ENCODE measurements around the gene PTPRG.
A peak's percentile ranks its signal among the peaks of the same experiment; 100 is the strongest.

The PTPRG gene

DNA sequence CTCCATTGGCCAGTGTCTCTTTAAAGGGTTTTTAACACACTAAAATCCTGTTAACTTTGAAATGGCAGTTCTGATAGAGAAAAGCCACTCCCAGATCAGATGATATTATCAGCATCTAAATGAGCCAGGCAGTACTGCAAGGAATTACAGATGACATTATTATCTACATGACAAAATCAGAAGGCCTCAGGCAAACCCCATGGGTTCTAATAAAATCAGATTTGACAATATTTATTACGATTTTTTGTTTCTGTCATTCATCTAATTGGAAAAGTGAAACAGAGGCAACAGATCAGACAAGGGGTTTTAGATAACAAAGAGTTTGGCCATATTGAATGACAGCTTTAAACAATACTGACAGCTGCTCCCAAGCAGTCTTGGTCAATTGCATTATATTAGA is 699.3 kb downstream of the PTPRG start:
- no peak for FAIRE-seq

DNA sequence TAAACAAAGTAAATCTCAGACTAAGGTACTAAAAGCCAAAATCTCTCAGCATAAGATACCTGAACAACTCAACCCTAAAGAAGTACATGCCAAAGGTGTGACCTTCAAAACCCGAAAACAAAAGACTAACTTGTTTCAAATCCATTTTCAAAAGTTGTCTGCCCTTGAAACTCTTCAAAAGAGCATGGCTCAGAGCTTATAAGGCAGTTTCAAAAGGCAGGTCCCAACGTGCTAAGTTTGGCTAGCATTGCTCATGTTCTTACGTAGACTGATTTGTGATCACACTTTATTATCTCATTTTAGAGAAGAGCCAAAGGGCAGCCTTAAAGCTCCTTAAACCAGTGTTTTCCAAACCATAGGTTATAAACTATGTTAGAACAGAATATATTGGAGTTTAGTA is 699.8 kb downstream of the PTPRG start:
- no peak for FAIRE-seq

DNA sequence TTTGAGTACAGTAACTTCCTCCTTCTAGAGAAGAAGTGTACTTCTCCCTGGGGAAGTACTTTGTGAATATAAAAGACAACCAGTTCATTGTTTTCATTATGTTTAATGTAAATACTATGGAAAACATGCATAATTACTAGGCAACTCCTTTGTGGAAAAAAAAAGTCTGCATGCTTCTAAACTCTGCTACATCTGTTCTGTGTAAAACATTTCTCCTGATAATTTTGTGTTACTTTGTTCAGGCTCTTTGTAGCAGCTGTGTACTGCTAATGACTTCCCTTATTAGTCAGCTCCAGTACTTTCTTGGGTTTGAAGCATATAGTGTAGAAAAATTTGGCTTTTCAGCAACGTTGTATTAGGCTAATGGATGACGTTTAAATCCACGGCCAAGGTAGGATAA is 700.4 kb downstream of the PTPRG start:
- no peak for FAIRE-seq

DNA sequence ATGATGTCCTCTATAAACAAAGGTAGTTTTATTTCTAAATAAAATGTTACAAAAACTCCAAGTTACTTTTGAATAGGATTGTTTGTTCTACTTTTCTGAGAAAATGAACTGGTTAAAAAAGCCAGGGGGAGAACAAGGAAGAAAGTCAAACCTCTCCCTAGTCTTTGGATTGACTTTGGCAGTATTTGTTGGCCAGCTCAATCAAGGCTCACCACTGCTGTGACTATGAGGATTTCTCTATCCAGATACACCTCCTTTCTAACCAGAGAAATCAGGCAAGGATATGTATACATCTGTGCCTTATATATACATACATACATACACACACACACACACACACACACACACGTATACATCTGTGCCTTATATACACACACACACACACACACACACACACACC is 704.2 kb downstream of the PTPRG start:
- no peak for FAIRE-seq

DNA sequence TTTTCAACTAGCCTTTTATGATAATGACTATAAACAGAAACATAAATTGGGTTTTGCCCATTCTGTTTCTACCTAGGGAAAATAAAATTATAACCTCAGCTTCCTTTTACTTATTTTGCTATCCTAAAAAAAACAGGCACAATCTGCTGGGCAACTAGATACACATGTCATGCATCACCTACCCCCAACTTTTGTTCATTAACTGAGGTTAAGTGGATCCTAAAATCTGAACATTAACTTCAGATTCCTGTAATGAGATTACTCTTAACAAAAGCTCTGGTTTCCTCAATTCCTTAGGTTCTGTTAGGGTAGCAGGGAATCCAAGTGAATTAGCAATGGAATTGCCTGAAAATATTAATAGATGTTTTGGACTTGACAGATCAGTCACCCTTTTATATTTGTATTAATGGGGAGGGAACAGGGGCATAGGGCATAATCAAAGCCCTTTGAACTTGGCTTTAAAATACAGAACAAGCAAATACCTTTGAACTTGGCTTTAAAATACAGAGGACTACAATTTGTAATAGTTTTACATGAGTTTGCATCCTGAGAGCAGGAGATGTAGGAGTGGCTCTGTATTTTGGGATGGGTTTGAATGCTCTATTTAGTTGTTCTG is 705.4 kb downstream of the PTPRG start:
- no peak for FAIRE-seq

DNA sequence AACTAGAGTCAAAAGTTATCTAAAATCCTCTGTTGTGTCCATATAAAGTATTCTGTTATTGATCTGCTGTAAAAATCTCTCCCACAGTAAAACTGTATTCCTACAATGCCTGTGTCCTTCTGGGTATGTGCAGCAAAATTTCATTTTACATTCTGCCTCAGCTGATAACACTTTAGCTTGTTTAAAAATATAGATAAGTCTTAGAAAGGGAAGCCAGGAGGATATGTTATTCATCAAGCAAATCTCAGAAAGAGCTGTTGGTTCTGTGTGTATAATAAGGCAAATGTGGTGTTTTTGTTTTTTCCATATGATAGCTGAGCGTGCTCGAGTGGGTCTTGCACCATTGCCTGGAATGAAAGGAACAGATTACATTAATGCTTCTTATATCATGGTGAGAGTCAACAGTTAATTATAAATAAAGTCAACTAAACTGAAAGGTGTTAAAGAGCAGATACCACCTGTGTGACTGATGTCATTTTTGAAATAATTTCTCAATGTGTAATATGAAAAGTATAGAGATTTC is 715.3 kb downstream of the PTPRG start:
- no peak for FAIRE-seq

DNA sequence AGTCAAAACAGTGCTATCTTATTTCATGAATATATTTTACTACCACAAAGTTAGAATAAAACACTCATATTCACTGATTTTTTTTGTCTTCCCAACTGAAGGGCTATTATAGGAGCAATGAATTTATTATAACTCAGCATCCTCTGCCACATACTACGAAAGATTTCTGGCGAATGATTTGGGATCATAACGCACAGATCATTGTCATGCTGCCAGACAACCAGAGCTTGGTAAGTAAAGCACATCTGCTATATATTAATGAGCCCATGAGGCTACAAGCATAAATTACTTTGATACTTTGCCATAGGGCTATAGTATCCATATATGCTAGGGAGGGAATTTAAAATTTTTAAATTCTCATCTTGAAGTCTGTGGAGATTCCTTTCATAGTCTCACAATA is 716.1 kb downstream of the PTPRG start:
- no peak for FAIRE-seq

DNA sequence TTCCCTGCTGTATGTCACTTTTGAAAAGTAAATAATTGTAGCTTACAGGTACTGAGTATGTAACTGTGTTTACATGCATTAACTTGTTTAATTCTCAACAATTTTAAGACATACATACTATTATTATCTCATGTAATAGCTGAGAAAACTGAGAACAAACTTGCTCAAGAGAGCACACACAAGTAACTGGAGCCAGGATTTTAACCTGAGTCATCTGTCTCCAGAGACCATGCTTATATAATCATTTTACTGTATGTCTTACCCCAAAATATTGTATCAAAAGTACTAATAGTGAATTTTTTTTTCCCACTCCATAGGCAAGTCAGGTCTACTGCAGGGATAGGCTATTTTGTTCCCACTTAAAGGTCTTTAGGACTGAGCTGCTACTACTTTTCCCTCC is 716.6 kb downstream of the PTPRG start:
- FAIRE-seq = no peak

DNA sequence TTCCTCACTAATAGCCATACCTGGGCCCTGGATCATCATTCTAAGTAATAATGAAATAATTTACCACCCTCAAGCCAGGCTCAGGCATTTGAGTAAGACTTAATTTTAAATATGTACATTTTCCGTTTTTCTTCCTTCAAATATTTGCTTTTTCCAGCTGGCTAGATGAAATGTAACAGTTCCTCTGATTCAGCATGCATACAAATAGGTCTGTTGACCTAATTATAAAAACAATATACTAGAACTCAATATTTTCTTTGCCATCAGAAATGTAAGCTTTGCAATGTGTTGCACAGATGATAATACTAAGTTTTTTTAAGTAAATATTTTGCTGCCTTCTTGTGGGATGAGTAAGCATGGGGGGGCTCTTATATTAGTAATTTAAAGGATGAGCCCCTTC is 720.4 kb downstream of the PTPRG start:
- no peak for FAIRE-seq

DNA sequence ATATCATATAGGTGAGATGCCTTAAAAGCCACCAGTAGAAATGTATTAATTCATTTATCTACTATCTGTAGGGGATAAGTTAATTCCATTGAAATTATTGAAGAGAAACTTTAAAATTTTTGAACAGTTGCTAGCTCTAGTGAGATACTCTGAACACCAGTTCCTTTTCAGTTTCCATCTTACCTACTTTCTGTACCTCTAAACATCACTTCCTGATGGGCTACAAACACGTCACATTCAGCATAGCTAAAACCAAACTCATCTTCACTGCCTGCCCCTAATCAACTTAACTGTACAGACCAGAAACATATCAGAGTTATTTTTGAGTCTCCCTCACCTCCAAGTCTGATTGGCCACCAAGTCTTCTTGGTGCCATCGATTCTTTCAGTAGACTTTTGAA is 723.1 kb downstream of the PTPRG start:
- FAIRE-seq = no peak

DNA sequence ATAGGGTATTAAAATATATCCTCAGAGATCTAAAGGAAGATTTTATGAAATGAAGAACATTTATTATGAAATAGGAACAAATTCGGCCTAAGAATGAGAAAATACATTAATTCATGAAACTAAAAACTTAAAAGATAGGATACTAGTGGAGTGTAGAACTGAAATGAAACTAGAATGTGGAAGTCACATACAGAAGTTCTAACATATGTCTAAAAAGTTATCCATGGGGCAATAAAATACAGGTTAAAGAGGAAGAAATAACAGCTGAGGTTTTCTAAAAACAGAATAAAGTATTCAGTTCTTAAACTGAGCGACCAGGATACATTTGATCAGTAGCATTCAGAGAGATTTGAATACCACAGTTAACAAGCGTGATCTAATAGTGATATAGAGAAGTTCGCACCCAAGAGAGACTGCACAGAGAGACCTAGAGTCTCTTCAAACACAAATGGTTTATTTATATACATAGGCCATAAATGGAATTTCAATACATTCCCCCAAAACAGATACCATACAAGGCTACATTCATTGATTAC is 726.1 kb downstream of the PTPRG start:
- FAIRE-seq = no peak

DNA sequence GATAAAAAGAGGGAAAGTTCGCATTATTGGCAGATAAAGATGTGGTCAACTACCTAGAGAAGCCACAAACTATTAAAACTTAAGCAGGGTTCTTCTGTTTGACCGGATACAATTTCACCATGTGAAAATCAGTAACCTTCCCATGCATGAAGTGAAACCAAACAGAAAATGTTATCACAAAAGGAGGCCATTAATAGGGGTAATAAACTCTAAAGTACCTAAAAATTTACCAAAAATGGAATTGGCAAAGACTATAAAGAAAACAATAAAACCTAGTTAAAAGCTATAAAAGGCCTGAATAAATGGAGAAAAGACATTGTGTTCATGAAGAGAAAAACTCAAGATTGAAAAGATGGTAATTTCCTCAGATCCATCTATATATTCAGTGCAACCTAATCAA is 728.6 kb downstream of the PTPRG start:
- FAIRE-seq = no peak

DNA sequence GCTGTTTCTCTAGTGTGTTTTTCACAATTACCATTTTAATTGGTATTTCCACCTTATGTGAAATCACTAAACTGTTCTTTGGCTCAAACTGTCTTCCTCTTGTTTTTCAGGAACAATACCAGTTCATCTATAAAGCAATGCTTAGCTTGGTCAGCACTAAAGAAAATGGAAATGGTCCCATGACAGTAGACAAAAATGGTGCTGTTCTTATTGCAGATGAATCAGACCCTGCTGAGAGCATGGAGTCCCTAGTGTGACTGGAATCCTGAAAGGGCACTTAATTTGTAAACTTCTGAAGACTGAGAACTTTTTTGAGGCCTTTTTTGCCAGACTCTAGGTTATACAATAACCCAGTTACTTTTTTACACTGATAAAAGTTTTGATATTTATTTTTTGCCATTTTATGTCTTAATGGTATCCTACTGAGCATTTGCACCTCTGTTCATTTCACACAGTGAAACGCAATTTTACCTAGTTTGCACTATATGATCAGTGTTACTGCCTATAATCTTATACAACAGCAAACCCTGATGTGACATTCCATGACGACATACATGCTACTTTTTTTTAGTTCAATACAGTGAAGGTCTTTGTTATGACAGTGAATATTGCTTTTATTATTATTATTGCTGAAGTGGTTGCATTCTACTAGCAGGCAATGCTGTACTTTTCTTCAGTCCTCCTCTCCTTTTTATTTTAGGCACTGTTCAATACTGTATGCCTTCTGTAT is 731.8 kb downstream of the PTPRG start:
- no peak for FAIRE-seq

DNA sequence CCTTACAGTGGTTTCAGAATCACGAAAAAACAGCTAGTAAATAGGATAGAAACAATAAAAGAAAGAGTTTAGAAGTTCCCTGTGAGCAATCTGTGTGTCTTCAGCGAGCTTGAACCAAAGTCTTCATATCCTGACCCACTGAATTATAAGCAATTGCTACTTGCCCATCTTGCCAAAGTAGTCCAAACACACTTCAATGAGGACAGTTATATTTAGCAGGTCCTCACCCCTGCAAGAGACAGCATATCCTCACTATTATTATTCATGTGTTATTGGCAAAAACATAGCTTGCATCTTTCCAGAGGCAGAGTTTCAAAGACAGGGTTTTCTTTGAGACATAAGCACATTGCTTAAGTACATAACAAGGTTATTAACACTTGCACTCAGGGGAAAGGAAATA is 734.2 kb downstream of the PTPRG start:
- FAIRE-seq = no peak

DNA sequence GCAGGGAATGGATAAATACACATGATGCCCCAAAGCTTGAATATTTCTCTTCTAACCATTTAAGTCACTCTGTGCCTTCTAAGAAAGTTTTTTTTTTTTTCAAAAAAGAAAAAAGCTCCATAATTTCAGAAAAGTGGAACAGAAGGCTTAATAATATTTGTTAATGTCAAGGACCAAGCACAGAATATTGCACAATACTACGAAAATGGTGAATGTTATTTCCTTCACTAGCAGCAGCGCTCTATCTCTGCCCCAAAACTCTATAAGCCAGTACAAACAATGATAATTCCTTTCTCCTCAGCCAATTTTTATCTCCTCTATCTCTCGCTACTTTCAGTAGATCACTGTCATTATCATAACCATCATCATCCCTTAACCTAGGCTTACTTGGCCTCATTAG is 739.2 kb downstream of the PTPRG start:
- FAIRE-seq = no peak

DNA sequence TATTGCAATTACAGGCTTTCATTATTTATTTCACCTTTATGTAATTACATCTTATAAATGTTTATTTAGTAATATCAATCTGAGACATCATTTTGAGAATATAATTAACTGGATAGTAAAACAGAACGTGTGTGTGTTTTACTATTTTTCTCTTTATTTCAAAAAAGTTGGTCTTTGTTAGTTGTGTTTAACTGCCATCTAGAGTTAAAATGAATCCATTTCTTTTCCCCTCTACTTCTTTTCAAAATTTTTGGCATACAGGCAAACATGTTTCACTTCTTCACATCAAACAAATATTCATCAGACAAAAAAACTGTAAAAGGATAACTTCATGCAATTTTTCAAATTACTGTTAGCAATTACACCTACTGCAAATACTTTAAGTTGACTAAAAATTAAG is 750.8 kb downstream of the PTPRG start:
- peak; percentile 88 for FAIRE-seq

DNA sequence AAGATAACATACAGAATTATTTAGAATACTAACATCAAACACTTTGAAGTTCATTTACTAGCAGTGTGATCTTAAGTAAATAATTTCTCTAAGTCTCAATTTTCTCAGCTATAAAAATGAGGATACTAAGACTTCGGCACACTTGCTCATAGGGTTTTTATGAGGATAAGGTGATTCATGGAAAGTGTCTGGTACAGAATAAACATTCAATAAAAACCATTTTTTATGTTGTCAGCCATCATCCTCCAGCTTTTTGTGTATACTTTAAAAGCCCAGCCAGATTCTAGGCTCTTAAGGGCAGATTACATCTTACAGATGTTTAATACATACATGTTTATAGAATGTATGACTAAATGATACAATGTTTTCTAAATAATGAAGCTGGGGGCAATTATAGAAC is 755.2 kb downstream of the PTPRG start:
- FAIRE-seq = no peak

DNA sequence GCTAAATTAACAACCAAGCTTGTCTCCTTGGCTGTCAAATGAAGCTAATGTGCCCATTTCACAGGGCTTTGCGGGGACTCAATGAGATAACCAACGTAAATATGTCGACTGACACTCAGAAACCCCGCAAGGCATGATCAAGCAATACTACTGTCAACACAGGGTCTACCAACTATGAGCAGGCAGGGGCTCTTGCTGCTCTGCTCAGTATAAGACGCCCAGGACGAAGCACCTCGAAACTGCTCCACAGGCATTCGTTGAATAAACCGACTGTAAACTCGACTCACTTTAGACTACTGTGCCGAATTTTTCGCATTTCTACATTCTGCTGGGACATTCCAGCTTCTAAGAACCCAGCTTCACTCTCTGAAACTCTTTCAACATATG is 757.0 kb downstream of the PTPRG start:
- no peak for FAIRE-seq

DNA sequence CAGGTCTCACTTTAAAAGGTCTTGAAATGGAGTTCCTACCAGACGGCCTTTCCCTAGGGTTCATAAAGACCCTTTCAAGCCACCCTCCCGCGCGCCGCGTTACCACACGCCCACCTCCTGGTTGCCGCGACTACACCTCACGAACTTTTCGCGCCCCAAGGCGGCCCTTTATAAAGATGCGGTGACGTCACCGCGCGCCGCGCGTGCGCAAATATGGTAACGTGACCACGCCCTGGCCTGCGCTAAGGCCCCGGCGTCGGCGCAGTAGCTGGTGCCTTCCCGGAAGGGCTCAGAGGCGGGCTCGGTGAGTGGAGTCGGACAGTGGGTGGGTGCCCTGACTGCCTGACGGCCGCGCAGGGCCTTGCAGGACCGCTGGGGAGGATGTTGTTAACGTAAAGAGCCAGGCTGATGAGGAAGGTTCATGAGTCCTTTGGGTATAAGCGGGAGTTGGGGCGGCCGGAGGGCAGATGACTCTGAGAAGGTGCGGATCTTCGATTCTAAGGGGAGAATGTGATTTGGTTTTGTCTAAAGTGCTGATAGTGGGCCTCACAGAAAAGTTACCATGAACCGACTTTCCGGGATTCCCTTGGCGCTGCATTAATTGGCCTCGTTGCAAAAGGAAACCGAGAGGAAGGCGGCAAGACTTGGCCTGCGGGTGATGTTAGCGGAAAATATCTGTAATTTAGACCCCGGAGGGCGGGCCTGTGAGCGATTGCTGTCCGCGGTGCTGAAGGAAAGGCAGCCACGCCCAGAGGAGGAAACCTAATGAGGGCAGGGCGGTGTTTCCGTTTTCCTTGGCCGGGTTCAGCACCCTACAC is 757.6 kb downstream of the PTPRG start:
- FAIRE-seq = no peak

DNA sequence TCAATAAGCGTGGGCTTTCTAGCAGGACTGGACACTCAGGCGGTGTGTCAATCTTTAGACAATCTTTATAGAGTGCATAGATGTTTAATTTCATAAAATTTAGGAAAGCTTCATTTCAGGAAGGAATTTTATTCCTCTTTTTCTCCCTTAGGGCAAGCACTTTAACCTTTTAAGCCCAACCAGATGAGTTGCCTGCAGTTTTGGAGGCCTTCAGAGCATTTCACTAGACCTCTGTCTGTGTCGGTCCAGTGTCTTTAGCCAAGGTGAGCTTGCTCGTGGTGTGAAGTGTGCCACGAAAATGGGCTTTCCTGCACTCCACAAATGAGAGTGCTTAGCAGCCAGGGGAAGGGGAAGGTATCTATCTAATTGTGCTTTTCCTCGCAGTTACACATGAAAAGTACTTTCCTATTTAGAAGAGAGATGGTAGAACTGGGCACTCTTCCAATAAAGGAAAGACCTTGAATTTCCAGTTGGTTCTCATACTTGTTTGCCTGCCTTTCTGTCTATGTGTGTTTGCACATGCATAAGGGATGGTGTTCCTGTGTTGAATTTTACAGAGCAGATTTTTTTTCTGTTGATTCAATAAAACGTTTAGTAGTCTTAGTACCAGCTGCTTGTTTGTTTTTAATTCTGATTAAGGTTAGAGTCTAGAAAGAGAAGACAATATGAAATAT is 758.3 kb downstream of the PTPRG start:
- peak; percentile 60 for FAIRE-seq

DNA sequence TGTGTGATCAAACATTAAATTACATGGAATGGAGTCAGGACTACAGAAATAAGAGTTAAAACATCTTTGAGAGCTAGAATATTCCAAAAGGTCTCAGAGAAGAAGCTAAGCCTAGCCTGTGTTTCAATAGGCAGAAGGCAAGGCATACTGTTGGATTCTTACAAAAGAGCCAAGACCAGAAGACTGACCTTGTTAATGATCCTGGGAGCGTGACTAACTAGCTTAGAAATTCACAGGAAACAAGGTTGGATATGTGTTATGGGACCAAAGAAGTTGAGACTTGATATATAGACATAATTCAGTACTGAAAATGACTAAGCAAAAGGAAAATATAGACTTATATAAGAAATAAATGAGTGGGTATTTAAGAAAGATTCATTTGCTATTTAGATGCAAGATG is 761.9 kb downstream of the PTPRG start:
- no peak for FAIRE-seq

DNA sequence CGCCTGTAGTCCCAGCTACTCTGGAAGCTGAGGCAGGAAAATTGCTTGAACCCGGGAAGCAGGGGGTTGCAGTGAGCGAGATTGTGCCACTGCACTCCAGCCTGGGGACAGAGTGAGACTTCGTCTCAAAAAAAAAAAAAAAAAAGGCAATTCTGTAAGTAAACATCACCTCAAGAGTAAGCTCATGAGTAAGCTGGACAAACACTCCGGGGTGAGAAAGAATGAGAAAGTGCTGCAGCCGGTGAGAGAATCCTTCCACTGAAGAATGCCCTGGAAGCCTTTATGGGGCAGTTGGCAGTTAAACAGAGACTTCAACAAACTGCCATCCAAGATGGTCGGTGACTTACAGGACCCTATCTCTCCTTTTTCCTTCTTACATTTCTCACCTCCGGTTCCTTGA is 764.5 kb downstream of the PTPRG start:
- FAIRE-seq = no peak

DNA sequence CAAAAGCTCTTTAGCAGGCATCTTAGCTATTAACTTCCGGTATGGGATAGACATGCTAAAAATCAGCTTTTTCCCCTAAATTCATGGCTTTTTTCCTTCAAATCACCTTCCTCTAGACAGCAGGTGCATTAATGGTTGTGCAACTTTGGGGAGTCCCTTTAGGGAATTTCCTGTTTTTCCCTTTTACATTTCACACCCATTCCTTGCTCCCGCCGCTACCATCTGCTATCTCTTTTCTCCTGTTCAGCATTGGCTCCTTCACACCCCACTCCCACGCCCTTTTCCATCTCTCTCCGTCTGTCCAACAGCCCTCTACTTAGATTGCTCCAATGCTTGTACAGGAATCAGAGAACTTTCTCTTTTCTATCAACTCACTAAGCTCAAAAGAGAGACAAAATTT is 768.6 kb downstream of the PTPRG start:
- FAIRE-seq = no peak

Measured in islet of Langerhans (tissue), 1 donor.